ENCODE data around the gene ZNF814. TPM values are rescaled to one million over a fixed set of nuclear protein-coding genes. Genes with fewer than 3 reads are reported as not detected.
"Not testable (repeated sequence)": the region's sequence is repeated elsewhere in the genome, so short reads cannot be mapped to it uniquely, and the experiment has no call there.

The ZNF814 gene
- total and polyA plus RNA-seq, 4 donors = 17.5 to 61.5 (median 33.1) TPM

GRCh38 chr19:57812975-57813820 lies 75.6 kb downstream of the ZNF814 start:
- WGBS (ENCODE audit: insufficient coverage) = no CpG with 5 or more reads among the region's 13 CpGs
- H3K27me3 ChIP-seq (ENCODE audit: control insufficient read depth, insufficient read depth, low read length); H3K4me3 ChIP-seq (ENCODE audit: low read depth, low read length); DNase-seq (ENCODE audit: low read depth in 4 of 6, low spot score in 6 of 6); H3K27ac ChIP-seq (ENCODE audit: low read depth, low read length); H3K9me3 ChIP-seq (ENCODE audit: control insufficient read depth, insufficient read depth, low read length): not testable (repeated sequence)
- Histone ChIP-seq H3K4me1 (ENCODE audit: control insufficient read depth, insufficient read depth, low read length) (peaks cover 16% of the 10 kb centered on the region), H3K36me3 (ENCODE audit: control insufficient read depth, insufficient read depth, low read length) (peaks cover 20% of the 10 kb centered on the region)

DNA sequence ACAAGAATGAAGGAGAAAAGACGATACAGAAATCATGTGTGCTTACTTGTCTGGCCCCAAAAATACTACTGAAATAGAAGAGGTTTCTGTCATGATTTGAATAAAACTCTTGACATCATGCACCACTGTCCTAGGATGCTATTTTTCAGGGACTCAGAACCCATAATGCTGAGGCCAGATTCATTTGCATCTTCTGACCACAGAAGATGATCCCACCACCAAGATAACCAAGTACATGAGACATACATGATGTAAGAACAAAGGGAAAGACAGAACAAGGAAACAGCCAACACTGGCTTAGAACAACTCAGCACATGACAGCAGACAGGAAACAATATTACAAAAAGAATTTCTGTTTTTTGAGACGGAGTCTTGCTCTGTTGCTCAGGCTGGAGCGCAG lies 76.6 kb downstream of the ZNF814 start:
- Histone ChIP-seq H3K27ac (ENCODE audit: low read depth, low read length) (no peak overlapping the region), H3K4me3 (ENCODE audit: low read depth, low read length) (no peak overlapping the region), H3K36me3 (ENCODE audit: control insufficient read depth, insufficient read depth, low read length) (peaks cover 21% of the 10 kb centered on the region), H3K27me3 (ENCODE audit: control insufficient read depth, insufficient read depth, low read length) (no peaks in the 10 kb centered on the region), H3K9me3 (ENCODE audit: control insufficient read depth, insufficient read depth, low read length) (no peaks in the 10 kb centered on the region), H3K4me1 (ENCODE audit: control insufficient read depth, insufficient read depth, low read length) (peaks cover 16% of the 10 kb centered on the region)
- WGBS (ENCODE audit: insufficient coverage) = 94% methylated on average over 2 of the region's 3 CpGs
- no peak for DNase-seq (ENCODE audit: low read depth in 4 of 6, low spot score in 6 of 6)

DNA sequence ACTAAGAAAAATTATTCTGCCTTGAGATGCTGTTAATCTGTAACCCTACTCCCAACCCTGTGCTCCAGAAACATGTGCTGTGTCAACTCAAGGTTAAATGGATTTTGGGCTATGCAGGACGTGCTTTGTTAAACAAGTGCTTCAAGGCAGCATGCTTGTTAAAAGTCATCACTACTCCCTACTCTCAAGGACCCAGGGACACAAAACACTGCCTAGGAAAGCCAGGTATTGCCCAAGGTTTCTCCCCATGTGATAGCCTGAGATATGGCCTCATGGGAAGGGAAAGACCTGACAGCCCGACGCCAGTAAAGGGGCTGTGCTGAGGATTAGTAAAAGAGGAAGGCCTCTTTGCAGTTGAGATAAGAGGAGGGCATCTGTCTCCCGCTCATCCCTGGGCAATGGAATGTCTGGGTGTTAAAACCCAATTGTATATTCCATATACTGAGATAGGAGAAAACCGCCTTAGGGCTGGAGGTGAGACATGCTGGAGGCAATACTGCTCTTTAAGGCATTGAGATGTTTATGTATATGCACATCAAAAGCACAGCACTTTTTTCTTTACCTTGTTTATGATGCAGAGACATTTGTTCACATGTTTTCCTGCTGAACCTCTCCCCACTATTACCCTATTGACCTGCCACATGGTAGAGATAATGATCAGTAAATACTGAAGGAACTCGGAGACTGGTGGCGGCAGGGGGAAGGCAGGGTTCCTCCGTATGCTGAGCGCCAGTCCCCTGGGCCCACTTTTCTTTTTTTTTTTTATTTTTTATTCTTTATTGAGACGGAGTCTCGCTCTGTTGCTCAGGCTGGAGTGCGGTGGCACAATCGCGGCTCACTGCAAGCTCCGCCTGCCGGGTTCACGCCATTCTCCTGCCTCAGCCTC lies 78.2 kb downstream of the ZNF814 start:
- not testable (repeated sequence) for H3K27ac ChIP-seq (ENCODE audit: low read depth, low read length); DNase-seq (ENCODE audit: low read depth in 4 of 6, low spot score in 6 of 6); H3K9me3 ChIP-seq (ENCODE audit: control insufficient read depth, insufficient read depth, low read length); H3K27me3 ChIP-seq (ENCODE audit: control insufficient read depth, insufficient read depth, low read length); H3K4me3 ChIP-seq (ENCODE audit: low read depth, low read length)
- H3K4me1 ChIP-seq (ENCODE audit: control insufficient read depth, insufficient read depth, low read length) = peaks cover 16% of the 10 kb centered on the region
- WGBS (ENCODE audit: insufficient coverage) = 89% methylated on average over 9 of the region's 17 CpGs
- H3K36me3 ChIP-seq (ENCODE audit: control insufficient read depth, insufficient read depth, low read length) = peaks cover 29% of the 10 kb centered on the region

DNA sequence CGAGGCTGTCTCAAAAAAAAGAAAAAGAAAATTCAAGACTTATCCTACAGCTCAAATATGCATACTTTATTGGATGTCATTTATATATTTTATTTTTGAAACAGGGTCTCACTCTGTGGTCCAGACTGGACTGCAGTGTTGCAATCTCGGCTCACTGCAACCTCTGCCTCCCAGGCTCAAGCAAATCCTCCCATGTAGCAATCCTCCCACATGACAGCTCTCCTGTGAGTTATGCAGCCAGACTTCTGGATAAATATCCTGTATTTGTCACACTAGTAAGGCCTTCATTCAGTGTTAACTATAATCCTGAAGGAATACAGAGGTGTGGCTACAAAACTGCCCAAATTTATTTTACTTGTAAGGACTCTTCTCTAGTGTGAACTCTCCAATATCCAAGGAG lies 81.3 kb downstream of the ZNF814 start:
- no peak for DNase-seq (ENCODE audit: low read depth in 4 of 6, low spot score in 6 of 6)
- Histone ChIP-seq H3K4me3 (ENCODE audit: low read depth, low read length) (no peak overlapping the region), H3K9me3 (ENCODE audit: control insufficient read depth, insufficient read depth, low read length) (no peaks in the 10 kb centered on the region), H3K36me3 (ENCODE audit: control insufficient read depth, insufficient read depth, low read length) (peaks cover 29% of the 10 kb centered on the region), H3K27me3 (ENCODE audit: control insufficient read depth, insufficient read depth, low read length) (no peaks in the 10 kb centered on the region), H3K4me1 (ENCODE audit: control insufficient read depth, insufficient read depth, low read length) (peaks cover 9% of the 10 kb centered on the region), H3K27ac (ENCODE audit: low read depth, low read length) (no peak overlapping the region)
- WGBS (ENCODE audit: insufficient coverage) = 100% methylated on average over 1 of the region's 2 CpGs

DNA sequence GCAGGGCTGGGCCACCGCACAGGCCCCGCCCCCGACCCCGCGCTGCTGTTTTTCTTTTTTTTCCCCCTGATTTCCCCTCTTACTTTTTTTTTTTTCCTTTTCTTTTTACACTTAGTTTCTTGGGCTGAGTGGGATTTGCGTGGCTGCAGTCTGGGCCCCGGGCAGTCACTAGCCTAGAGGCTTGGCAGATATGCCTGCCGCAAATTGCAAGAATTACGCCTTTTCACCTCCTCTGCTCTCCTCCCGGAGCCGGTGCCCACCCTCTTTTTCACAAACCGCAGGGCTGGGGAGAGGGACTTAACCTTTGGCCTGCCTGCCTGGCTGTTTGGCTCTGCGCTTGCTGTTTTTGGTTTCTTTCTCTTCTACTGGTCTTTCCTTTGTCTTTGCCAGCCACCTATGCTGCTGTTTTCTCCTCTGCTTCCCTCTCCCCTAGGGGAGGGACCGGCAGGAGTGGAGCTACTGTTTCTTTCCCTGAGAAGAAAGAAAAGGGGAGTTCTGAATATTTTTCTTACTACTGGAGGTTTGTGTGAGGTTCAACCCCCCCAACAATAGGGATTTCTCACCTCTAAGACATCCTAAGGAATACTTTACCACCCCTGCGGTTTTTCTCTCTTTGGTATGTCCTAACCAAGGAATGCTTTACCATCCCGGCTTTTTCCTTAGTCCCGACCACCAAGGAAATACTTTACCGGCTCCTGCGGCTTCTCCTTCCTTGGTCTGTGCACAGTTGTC lies 85.1 kb downstream of the ZNF814 start:
- H3K27ac ChIP-seq (ENCODE audit: low read depth, low read length) = peak overlapping the region; percentile 89
- H3K4me1 ChIP-seq (ENCODE audit: control insufficient read depth, insufficient read depth, low read length) = peaks cover 12% of the 10 kb centered on the region
- DNase-seq (ENCODE audit: low read depth in 4 of 6, low spot score in 6 of 6) = peak in 4 of 6 donors; percentile 20 to 89 (median 62)
- no peaks in the 10 kb centered on the region for H3K27me3 ChIP-seq (ENCODE audit: control insufficient read depth, insufficient read depth, low read length)
- peaks cover 15% of the 10 kb centered on the region for H3K36me3 ChIP-seq (ENCODE audit: control insufficient read depth, insufficient read depth, low read length)
- H3K4me3 ChIP-seq (ENCODE audit: low read depth, low read length) = peak overlapping the region; percentile 65
- no peaks in the 10 kb centered on the region for H3K9me3 ChIP-seq (ENCODE audit: control insufficient read depth, insufficient read depth, low read length)
- WGBS (ENCODE audit: insufficient coverage) = 4% methylated on average over 18 of the region's 19 CpGs

DNA sequence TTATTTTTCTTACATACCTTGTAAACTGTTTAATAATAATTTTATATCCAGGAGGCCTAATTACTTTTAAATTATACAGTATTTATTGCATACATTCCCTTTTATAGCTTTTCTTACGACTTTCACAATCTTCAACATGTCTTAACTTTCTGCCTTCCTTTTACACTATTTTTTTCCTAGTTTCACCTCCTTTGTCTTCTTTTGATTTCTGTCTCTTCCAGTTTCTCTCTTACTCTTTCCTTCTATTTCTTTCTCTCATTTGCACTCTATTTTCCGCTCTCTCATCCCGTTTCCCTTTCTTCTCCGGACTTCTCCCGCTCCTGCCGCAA lies 85.6 kb downstream of the ZNF814 start:
- DNase-seq (ENCODE audit: low read depth in 4 of 6, low spot score in 6 of 6) = no peak
- H3K27ac ChIP-seq (ENCODE audit: low read depth, low read length) = peak overlapping the region; percentile 89
- WGBS (ENCODE audit: insufficient coverage) = 1% methylated on average over 6 of the region's 6 CpGs

GRCh38 chr19:57802269-57802668 lies 86.6 kb downstream of the ZNF814 start:
- 79% methylated on average over 4 of the region's 4 CpGs for WGBS (ENCODE audit: insufficient coverage)
- Histone ChIP-seq H3K27me3 (ENCODE audit: control insufficient read depth, insufficient read depth, low read length) (no peaks in the 10 kb centered on the region), H3K4me3 (ENCODE audit: low read depth, low read length) (no peak overlapping the region), H3K27ac (ENCODE audit: low read depth, low read length) (no peak overlapping the region), H3K4me1 (ENCODE audit: control insufficient read depth, insufficient read depth, low read length) (peaks cover 12% of the 10 kb centered on the region), H3K9me3 (ENCODE audit: control insufficient read depth, insufficient read depth, low read length) (no peaks in the 10 kb centered on the region), H3K36me3 (ENCODE audit: control insufficient read depth, insufficient read depth, low read length) (peaks cover 18% of the 10 kb centered on the region)
- no peak for DNase-seq (ENCODE audit: low read depth in 4 of 6, low spot score in 6 of 6)

More for the DNA sequence above, 85.6 kb downstream of the ZNF814 start:
- Histone ChIP-seq H3K9me3 (ENCODE audit: control insufficient read depth, insufficient read depth, low read length) (no peaks in the 10 kb centered on the region), H3K4me1 (ENCODE audit: control insufficient read depth, insufficient read depth, low read length) (peaks cover 12% of the 10 kb centered on the region), H3K27me3 (ENCODE audit: control insufficient read depth, insufficient read depth, low read length) (no peaks in the 10 kb centered on the region), H3K36me3 (ENCODE audit: control insufficient read depth, insufficient read depth, low read length) (peaks cover 17% of the 10 kb centered on the region), H3K4me3 (ENCODE audit: low read depth, low read length) (peak overlapping the region; percentile 65)

DNA sequence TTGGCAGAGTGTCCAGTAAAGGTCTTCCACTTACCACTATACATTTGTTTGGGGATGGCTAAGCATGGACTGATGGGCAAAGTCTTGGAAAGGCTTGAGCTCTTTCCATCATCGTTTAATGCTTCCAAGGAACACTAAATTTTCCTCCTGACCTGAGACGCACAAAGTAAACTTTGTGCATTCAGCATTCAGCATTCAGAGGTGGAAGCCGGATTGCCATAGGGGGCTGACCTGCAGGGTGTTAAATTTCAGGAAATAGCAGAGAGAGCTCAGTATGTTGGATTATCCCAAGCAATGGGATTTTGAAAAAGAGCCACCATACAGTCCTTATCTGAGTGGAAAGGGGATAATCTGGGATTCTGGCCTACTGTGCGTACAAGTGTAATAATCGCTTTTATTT lies 88.1 kb downstream of the ZNF814 start:
- Histone ChIP-seq H3K36me3 (ENCODE audit: control insufficient read depth, insufficient read depth, low read length) (peaks cover 12% of the 10 kb centered on the region), H3K9me3 (ENCODE audit: control insufficient read depth, insufficient read depth, low read length) (no peaks in the 10 kb centered on the region), H3K27ac (ENCODE audit: low read depth, low read length) (no peak overlapping the region), H3K4me3 (ENCODE audit: low read depth, low read length) (no peak overlapping the region), H3K4me1 (ENCODE audit: control insufficient read depth, insufficient read depth, low read length) (peaks cover 12% of the 10 kb centered on the region), H3K27me3 (ENCODE audit: control insufficient read depth, insufficient read depth, low read length) (no peaks in the 10 kb centered on the region)
- WGBS (ENCODE audit: insufficient coverage) = 20% methylated on average over 1 of the region's 5 CpGs
- DNase-seq (ENCODE audit: low read depth in 4 of 6, low spot score in 6 of 6) = no peak
